Transverse colon (tissue), 4 donors: ENCODE data around the gene SMG9.

Experiments used
- CTCF ChIP-seq, 5 experiments: fragments of 200-600 bp in 3 of 5; fragments of 450-650 bp in 2 of 5; sonication (generic) in 3 of 5; IDR thresholded peaks; 1 replicate in 2 of 5; 2 replicates in 3 of 5; pipeline ENCODE4 v1.5.1; 2016 to 2017; ENCODE audit warnings: antibody characterized with exemption in 5 of 5, inconsistent platforms in 3 of 5, mild to moderate bottlenecking in 2 of 5, moderate library complexity in 1 of 5
- EP300 ChIP-seq: sonication (generic); formaldehyde crosslinking; IDR thresholded peaks from one replicate; pipeline ENCODE4 v1.6.1; 2017; ENCODE audit warnings: antibody characterized with exemption, low read depth
- POLR2A ChIP-seq: fragments of 450-650 bp; IDR thresholded peaks from one replicate; pipeline ENCODE4 v1.6.1; 2016; ENCODE audit warnings: antibody characterized with exemption, mild to moderate bottlenecking, moderate library complexity
- POLR2AphosphoS5 ChIP-seq, 3 donors: sonication (generic); formaldehyde crosslinking; IDR thresholded peaks; one replicate each; pipeline ENCODE4 v1.6.1; 2016; ENCODE audit warnings: antibody characterized with exemption in 3 of 3

GRCh38 chr19:43752287-43752875, 2.4 kb downstream of the SMG9 start:
- TF ChIP-seq POLR2A (no peak), EP300 (no peak), CTCF (IDR thresholded peaks at IDR 0.05) (no peak), POLR2AphosphoS5 (IDR thresholded peaks at IDR 0.05) (no peak)
